GM08714 (cell line): Measurements from ENCODE around the gene ANKRD13D.

ENCODE experiments used
- H3K4me3 ChIP-seq: fragments of 200-500 bp; sonication (Bioruptor generic); 2 replicates; pipeline ENCODE4 v1.5.1; 2014; ENCODE audit warnings: mild to moderate bottlenecking, low read length, inconsistent platforms
- ZNF274 ChIP-seq: IDR thresholded peaks from 2 replicates; pipeline ENCODE4 v1.6.1; 2012; ENCODE audit warnings: mild to moderate bottlenecking, low read depth, low read length

The ANKRD13D gene

DNA sequence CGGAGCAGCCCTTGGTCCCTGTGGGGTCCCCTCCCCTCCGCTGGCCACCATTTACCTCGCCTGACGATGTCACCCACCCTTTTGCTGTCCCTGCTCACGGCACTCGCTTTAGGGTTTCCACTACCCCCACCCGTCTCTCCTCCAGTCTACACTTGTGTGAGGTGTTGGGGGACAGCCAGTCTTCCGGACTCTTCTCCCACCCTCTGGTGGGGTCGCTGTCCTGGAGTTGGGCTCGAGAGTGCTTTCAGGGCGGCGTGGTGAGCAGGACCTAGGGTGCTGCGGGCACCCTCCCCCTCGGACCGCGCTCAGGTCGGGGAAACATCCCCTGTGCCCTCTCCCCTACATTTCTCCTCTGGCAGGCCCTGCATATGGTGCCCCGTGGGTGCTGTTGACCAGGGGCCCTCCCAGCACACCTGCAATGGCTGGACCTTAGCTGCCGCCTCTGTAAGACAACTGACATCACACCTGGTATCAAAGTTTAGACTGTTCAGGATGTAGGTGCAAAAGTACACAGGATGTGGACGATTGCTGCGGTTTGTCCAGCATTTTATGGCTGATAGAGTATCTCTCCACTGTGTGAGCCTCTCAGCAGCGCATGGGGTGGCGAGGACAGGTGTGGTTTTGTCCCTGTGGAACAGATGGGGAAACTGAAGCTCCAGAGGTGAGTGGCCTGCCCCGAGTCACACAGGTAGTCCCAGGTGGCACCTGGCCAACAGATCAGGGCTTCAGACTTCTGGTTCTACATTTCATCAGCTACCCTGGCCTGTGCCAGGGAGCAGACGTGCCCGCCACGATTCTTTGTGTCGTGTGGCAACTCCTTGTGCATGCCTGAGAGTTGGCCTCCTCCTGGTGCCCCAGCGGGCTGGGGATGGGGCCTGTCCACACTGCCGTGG, 21.7 kb upstream of the ANKRD13D start:
- no peak for TF ChIP-seq ZNF274
- H3K4me3 ChIP-seq = peak overlapping the region; percentile 71

DNA sequence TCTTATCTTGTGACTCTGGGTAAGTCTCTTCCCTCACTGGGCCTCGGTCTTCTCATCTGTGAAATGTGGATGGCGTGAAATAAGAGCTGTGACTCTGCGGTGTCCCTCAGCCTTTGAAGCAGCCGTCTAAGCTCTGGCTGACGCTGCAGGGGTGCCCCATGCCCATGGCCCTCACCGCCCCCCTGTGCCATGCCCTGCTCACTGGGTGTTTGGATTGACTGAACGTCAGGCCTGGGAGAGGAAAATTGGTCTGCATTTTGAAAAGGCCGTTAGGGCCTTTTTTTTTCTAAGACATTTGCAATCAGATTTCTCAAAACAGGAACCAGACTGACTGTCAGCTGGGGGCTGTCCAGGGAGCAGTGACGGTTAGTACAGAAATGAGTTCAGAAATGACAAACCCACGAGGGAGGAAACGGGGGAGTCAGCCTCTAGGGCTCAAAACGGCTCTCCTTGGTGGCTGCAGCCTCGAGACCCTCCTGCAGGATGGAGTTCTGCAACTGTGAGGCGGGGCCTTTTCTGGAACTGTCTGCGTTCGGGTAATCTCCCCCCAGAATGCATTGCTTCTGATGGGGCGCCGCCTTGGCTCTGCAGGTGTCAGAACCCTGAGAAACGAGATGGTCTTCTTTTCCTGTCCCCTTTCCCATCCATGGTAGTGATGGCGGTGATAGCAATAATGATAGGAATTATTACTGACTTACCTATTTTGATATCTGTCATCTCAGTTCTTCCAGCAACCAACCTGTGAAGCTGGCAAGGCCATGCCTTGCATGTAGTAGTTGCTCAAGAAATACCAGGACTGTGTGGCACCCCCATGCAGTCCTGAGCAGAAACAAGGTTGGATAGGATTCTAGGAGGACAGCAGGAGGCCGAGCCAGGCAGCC, 20.8 kb upstream of the ANKRD13D start:
- H3K4me3 ChIP-seq = peak overlapping the region; percentile 71; the same call in 1 of the 2 replicates
- no peak for TF ChIP-seq ZNF274

DNA sequence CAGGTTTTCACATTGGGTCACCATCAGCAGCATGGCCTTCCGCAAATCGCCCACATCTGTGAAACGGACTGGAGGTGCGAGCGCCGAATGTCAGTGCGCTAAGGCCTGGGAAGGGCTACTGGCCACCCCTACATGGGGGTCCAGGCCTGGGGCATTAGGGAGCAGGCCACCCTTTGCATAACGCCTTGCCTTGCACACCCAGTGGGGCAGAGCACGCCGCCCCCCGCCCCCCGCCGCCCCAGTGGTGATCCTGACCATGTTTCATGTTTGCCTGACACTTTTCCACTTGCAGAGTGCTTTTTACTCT, 20.2 kb upstream of the ANKRD13D start:
- H3K4me3 ChIP-seq = peak overlapping the region; percentile 71; the same call in 1 of the 2 replicates

GRCh38 chr11:67269401-67270255, 19.5 kb upstream of the ANKRD13D start:
- TF ChIP-seq ZNF274 = no peak
- H3K4me3 ChIP-seq = peak overlapping the region; percentile 71; the same call in 1 of the 2 replicates

More for the DNA sequence above, 20.2 kb upstream of the ANKRD13D start:
- TF ChIP-seq ZNF274 = no peak

- peak overlapping the region; percentile 71; the same call in 1 of the 2 replicates for H3K4me3 ChIP-seq
These were observed 18.6 kb upstream of the ANKRD13D start for GRCh38 chr11:67270256-67271204.

DNA sequence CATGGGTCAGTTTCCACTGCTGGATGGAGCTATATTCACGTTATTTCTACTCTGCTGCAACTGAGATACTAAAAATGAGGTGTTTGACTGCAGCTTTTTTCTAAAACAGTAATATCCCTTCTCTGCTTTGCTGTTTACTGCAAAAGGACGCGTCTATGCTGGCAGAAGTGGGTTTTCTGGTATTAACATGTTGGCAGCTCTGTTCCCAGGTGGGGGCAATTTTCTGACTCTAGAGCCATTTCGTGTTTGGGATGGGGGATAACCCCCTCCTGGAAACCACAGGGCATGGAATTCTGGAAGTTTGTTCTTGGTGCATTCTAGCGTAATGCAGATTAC, 17.9 kb upstream of the ANKRD13D start:
- TF ChIP-seq ZNF274 = no peak
- H3K4me3 ChIP-seq = peak overlapping the region; percentile 71; the same call in 1 of the 2 replicates

More at GRCh38 chr11:67270256-67271204, 18.6 kb upstream of the ANKRD13D start:
- no peak for TF ChIP-seq ZNF274

GRCh38 chr11:67271541-67272284, 17.4 kb upstream of the ANKRD13D start:
- H3K4me3 ChIP-seq = peak overlapping the region; percentile 71; the same call in 1 of the 2 replicates
- TF ChIP-seq ZNF274 = no peak

DNA sequence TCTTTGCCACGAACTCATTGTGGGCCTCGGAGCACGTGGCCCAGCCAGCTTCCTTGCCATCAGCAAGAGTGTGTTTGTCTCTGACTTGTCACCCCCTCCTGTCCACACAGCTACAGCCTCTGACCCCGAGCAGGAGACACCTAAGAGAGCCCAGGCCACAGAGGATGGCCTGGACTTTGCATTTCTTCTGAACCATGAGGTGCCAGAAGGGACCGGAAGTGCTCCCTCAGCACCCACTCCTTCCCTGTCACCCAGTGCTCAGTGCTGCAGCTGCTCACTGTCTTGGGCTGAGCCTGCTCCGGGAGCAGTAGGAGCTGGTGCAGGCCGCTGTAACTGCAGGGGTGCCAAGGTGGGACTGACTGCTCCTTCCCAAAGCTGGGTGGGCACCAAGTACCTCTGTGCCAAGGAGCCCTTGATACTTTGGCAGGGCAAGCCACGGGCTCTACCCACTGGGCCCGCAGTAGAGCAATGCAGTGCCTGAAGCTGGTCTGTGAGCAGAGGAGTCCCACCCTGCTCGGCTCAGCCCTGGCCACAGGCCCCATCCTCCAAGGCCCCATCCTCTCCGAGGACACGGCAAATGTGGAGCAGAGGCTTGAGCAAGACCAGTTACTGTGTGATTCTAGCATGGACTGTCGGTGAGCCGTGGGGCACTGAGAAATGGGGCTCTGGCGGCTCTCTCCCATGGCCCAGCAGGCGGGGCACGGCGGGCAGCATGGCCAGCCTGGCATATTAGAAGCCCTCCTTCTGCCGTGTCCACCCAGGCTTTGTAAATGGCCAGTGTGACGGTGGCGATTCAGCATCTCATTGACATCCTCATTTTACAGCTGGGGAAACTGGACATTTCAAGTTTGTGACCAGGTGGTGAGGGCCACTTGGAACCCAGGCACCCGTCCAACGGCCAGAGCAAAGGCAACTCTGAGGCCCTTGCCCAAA, 16.5 kb upstream of the ANKRD13D start:
- no peak overlapping the region; the same call in 1 of the 2 replicates for H3K4me3 ChIP-seq
- TF ChIP-seq ZNF274 = no peak

DNA sequence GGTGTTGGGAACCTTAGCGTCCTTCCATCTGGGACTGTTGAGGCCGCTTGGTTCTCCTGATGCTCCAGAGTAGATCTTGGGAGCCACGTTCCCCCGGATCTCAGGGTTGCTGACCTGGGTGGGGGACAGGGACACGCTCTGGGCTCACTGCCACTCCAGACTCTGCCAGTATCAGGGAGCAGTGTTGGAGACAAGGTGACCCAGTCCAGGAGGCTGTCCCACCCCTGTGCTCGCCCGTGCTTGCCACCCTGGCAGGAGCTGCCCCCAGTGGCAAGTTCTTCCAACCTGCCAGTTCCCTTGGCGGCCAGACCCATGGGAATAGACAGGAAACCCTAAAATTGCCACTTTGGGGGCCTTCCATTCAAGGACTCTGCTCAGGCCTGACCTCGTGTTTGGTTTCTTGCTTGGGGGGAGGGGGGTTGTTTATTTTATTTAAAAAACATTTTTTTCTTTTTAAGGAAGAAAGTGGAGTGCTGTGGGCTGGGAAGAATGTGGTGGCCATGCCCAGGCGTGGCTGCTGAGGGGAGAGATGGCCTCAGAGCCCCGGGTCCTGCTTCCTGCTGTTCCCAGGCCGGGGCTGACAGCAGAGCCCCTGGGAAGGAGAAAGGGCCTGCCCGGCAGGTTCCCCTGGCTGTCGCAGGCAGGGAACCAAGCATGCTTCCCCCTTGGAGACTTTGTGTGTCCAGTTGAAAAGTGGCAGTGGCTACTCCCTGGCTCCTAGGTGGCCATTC, 15.7 kb upstream of the ANKRD13D start:
- TF ChIP-seq ZNF274 = no peak
- H3K4me3 ChIP-seq = no peak overlapping the region; the same call in 1 of the 2 replicates

GRCh38 chr11:67274768-67275605, 14.1 kb upstream of the ANKRD13D start:
- no peak for TF ChIP-seq ZNF274
- H3K4me3 ChIP-seq = no peak overlapping the region
